HEK293T (cell line): ENCODE measurements around the gene UGT1A10.

ENCODE experiments used
- ARNT ChIP-seq: fragments of 450-650 bp; IDR thresholded peaks from 2 replicates; pipeline ENCODE4 v1.6.1; 2017; ENCODE audit warnings: mild to moderate bottlenecking
- BHLHE40 ChIP-seq: fragments of 450-650 bp; IDR thresholded peaks from 2 replicates; pipeline ENCODE4 v1.6.1; 2016; ENCODE audit warnings: mild to moderate bottlenecking, moderate library complexity, borderline replicate concordance
- CTBP1 ChIP-seq: fragments of 450-650 bp; IDR thresholded peaks from 2 replicates; pipeline ENCODE4 v1.6.1; 2016; ENCODE audit warnings: borderline replicate concordance
- ELF4 ChIP-seq: fragments of 450-650 bp; IDR thresholded peaks from 2 replicates; pipeline ENCODE4 v1.6.1; 2017; ENCODE audit warnings: antibody characterized with exemption
- FOXK2 ChIP-seq: fragments of 450-650 bp; IDR thresholded peaks from 2 replicates; pipeline ENCODE4 v1.6.1; 2016; ENCODE audit warnings: mild to moderate bottlenecking
- FOXM1 ChIP-seq: fragments of 450-650 bp; IDR thresholded peaks from 2 replicates; pipeline ENCODE4 v1.6.1; 2017; ENCODE audit warnings: mild to moderate bottlenecking, borderline replicate concordance
- HDGF ChIP-seq: fragments of 450-650 bp; IDR thresholded peaks from 2 replicates; pipeline ENCODE4 v1.6.1; 2017; ENCODE audit warnings: antibody characterized with exemption, borderline replicate concordance
- LEF1 ChIP-seq: fragments of 450-650 bp; IDR thresholded peaks from 2 replicates; pipeline ENCODE4 v1.6.1; 2017; ENCODE audit warnings: mild to moderate bottlenecking, borderline replicate concordance
- SUZ12 ChIP-seq: fragments of 450-650 bp; IDR thresholded peaks from 2 replicates; pipeline ENCODE4 v1.6.1; 2016; ENCODE audit warnings: mild to moderate bottlenecking
- TARDBP ChIP-seq: fragments of 450-650 bp; IDR thresholded peaks from 2 replicates; pipeline ENCODE4 v1.6.1; 2016

DNA sequence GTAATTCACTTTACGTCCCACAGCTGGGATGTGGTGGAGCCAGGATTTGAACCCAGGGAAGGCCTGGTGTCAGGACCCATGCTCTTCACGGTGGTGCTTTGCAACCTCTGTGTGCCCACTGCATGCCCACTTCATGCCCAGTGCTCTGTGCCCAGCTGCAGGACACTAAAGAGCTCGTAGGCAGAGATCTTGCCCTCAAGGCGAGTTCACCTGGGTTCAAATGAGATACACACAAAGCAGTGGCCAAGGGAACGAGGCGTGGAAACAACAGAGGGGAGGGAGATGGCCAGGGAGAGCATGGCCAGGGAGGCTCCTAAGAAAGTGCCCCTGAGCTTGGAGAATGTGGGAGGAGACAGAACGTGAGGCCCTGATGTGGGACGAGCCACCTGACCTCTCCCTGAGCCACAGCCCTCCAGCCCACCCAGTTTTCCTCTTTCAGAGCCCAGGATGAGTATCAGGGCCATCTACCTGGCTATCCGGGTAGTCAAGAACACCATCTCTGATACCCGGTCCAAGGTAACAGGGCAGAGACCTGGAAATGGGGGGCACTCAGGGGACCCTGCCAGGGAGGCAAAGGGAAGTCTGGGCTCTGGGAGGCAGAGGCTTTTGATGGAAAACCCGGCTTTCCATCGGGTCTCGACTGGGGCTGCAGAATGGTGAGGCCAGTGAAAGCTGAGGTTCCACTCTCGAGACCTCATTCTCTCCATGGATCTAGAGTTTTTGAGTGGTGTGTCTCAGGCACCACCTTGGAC lies 162.3 kb downstream of the UGT1A10 start:
- TF ChIP-seq SUZ12: no peak
- no peak for TF ChIP-seq FOXM1
- TF ChIP-seq BHLHE40: no peak
- TF ChIP-seq LEF1: no peak
- TF ChIP-seq CTBP1: no peak
- no peak for TF ChIP-seq ARNT
- no peak for TF ChIP-seq TARDBP
- no peak for TF ChIP-seq ELF4
- TF ChIP-seq HDGF: no peak
- no peak for TF ChIP-seq FOXK2
